ENCODE results near the gene GJB2.

DNA sequence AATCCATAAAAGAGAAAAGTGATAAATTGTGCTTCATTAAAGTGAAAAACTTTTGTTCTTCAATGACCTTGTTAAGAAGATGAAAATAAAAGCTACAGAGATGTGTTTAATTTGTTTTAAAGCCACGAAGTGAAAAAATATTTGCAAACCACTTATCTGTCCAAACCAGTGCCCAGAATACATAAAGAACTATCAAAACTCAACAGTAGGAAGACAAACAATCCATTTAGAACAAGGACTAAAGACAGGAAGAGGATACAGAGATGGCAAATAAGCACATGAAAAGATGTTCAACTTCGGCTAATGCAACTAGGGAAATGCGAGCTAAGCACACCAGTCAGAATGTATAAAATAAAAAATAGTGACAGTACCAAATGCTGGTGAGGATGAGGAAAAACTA is 24.4 kb upstream of the GJB2 start:
- TF ChIP-seq, protein P1, sequence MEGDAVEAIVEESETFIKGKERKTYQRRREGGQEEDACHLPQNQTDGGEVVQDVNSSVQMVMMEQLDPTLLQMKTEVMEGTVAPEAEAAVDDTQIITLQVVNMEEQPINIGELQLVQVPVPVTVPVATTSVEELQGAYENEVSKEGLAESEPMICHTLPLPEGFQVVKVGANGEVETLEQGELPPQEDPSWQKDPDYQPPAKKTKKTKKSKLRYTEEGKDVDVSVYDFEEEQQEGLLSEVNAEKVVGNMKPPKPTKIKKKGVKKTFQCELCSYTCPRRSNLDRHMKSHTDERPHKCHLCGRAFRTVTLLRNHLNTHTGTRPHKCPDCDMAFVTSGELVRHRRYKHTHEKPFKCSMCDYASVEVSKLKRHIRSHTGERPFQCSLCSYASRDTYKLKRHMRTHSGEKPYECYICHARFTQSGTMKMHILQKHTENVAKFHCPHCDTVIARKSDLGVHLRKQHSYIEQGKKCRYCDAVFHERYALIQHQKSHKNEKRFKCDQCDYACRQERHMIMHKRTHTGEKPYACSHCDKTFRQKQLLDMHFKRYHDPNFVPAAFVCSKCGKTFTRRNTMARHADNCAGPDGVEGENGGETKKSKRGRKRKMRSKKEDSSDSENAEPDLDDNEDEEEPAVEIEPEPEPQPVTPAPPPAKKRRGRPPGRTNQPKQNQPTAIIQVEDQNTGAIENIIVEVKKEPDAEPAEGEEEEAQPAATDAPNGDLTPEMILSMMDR (conservative IDR thresholded peaks at IDR 0.05) = no peak
- no peak for TF ChIP-seq ZFX (IDR thresholded peaks at IDR 0.05)
